HG03064 (cell line): ENCODE data around the gene SCARB1.

Source experiments
- ATAC-seq: cut with Tn5 transposase; IDR thresholded peaks from one replicate; pipeline ENCODE4 v1.9.1; 2021; ENCODE audit warnings: low read depth; ENCODE audit not compliant: unreplicated experiment

SCARB1 gene

GRCh38 chr12:124751654-124752355, 111.9 kb downstream of the SCARB1 start:
- no peak for ATAC-seq

- ATAC-seq: no peak
Observed at GRCh38 chr12:124750787-124751471, 112.7 kb downstream of the SCARB1 start.

DNA sequence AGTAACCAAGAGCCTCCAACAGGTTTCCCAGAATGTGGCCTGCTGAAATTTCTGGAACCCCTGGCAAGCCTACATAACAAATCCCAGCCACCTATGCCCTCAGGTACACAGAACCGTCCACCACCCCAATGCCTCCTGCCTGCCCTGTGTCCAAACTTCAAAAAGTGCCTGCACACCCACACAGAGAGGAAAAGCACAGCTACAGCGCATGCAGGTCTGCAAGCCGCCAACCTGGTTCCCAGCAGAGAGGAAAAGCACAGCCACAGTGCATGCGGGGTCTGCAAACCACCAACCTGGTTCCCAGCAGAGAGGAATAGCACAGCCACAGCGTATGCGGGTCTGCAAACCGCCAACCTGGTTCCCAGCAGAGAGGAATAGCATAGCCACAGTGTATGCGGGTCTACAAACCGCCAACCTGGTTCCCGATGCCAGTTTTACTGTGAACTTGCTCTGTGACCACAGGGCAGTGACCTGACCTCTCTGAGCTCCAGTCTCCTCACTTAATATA, 113.5 kb downstream of the SCARB1 start:
- no peak for ATAC-seq

- no peak for ATAC-seq
Observed at GRCh38 chr12:124749725-124750124, 113.9 kb downstream of the SCARB1 start.

DNA sequence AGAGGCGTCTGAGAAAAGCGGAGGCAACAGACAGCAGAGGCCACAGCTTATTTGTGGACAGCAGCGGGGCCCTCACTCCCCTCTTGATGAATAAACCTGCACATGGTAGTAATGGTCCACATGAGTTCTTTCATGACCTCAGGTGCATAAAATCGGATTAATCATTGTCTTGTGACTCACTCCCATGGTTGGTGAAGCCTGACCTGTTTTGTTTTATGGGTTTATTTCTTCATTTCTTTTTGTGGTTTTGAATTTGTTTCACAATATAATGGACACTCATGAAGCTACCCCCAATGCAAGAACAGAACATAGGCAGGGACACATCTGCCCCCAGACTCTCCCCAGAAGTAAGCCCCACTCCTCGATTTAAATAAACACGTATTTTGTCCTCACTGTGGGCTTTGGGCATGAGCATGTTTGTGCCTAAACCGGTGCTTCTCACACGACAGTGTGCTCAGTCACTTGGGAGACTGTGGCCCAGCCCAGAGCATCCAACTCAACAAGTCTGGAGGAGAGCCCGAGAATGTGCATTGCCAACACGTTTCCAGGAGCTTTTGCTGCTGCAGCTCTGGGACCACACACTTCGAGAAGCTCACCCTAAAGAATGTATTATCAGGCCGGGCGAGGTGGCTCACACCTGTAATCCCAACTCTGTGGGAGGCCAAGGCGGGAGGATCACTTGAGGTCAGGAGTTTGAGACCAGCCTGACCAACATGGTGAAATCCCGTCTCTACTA, 116.1 kb downstream of the SCARB1 start:
- ATAC-seq: no peak

DNA sequence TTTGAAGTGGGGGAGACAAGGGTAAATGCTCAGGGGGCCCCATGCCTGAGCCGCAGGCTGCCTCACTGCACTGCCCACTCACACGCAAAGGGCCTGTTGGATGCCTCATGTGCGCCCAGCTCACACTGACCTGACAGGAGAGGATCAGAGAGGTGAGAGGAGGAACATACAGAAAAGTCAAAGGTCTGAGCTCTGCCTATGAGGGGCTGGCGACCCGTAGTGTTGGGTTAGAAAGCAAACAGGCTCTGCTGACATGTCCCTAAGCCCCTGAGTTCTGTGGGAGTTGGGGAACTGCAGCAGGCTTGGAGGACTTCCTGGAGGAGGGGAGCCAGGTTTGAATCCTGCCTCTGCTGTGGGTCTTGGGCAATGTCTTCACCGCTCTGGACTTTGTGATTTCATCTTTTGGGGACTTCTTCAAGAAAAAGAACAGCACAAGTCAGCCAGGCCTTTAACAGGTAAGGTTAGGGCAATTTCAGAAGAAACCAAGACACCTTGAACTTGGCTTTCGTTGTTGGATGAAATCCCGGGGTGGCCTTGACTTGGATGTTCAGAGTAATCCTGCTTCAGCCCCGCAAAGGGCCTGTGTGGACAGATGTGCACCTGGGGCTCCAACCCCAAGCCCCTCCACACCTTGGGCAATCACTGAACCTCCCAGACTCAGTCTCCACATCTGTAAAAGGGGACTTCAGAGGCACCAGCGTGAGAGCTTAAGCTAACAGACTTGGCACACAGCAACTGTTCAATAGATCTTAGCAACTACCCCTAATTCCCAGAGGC, 116.8 kb downstream of the SCARB1 start:
- ATAC-seq: no peak

GRCh38 chr12:124745891-124746570, 117.6 kb downstream of the SCARB1 start:
- ATAC-seq: no peak

DNA sequence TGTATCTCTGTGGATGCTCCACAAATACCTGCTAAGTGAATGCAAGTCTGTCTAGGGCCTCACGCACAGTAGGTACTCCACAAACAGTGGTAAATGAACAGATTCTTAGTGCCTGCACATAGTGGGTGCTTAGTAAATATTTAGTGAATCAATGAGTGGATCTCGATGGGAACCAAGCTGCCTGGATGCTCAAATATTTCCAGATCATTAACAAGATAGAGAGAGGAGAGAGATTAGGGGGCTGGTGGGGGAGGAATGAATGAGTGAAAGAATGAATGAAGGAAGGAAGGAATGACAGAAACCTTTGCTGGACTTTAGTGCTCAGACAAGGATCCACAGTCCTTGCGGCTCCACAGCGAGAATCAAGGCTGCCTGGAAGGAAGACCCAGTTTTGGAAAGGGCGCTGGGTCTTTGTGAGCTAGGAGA, 118.2 kb downstream of the SCARB1 start:
- ATAC-seq: no peak

DNA sequence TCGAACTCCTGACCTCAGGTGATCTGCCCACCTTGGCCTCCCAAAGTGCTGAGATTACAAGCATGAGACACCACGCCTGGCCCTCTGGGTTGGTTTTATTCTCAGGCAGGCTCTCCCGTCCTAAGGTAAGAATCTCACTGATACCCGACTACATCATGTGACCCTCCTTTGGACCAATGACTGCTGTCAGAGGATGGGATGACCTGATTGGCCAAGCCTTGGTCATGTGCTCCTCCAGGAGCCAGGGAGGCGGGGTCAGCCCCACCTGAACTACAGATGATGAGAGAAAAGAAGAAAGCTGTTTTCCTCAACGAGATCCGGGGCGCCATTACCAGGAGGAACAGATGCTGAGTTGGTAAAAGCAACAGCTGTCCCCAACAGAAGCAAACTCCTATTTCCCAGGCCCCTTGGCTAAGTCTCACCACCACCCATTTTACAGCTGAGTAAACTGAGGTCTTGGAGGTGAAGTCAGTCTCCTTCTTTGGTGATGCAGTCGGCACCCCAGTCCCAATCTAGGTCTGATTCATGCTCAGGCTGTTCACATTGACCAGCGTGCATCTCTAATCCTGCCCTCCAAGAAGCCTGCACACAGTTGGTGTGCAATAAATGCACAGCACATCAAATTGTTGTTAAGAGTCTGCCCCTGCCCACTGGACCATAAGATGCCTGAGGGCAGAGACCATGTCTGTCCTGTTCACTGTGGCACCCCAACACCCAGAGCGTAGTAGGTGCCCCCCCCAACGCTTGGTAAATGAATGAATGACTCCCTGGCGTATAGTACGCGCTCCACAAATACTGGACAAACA, 118.8 kb downstream of the SCARB1 start:
- no peak for ATAC-seq

- ATAC-seq: no peak
Observed at GRCh38 chr12:124744273-124744640, 119.4 kb downstream of the SCARB1 start.

- ATAC-seq: no peak
Observed at GRCh38 chr12:124743479-124744272, 120.0 kb downstream of the SCARB1 start.

GRCh38 chr12:124742678-124743077, 121.0 kb downstream of the SCARB1 start:
- ATAC-seq: no peak

- ATAC-seq: no peak
Observed at GRCh38 chr12:124742111-124742510, 121.6 kb downstream of the SCARB1 start.

GRCh38 chr12:124741211-124741610, 122.5 kb downstream of the SCARB1 start:
- ATAC-seq: no peak

GRCh38 chr12:124740691-124741137, 123.0 kb downstream of the SCARB1 start:
- no peak for ATAC-seq

- no peak for ATAC-seq
Observed at GRCh38 chr12:124739953-124740561, 123.6 kb downstream of the SCARB1 start.

DNA sequence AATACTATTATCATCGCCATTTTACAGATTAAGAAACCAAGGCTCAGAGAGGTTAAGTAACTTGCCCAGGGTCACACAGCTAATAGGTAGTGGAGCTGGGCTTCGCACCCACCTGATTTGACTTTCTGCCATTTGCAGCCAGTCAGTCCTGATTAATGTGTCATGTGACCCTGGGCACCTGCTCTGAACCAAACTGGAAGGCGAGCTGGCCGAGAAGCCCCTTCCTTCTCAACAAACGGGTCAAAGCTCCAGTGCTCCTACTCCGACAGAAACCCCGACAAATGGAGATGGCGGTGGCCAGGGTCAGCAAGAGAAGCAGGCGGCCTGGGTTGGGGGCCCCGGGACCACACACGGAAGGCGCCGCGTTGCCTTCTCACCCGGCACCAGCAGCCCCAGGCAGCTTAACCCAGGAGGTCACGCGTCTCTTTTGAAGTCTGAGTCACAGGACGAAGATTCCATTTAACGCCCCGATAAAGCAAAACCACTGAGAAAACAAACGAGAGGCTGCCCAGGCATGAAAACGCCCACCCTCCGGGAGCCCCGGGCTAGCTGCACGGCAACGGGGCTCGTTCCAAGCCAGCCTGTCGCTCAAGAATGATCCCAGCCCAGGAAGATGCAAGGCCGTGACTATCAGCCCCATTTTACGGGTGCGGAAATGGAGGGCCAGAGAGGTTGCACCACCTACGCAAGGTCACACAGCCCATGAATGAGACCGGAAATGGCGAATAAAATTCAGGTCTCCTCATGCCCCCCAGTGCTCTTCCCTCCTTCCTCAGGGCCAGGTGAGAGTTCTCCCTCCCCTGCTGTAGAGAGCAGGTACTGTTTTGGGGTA, 124.8 kb downstream of the SCARB1 start:
- ATAC-seq: no peak
